Urothelium cell line (cell line): ENCODE measurements around the gene SLC26A1.
A peak's percentile ranks its signal among the peaks of the same experiment; 100 is the strongest.

Experiments
- DNase-seq: peaks from one replicate; pipeline ENCODE4 v3.0.0; 2011; ENCODE audit warnings: low spot score, mixed read lengths
- FAIRE-seq: peaks from 2 replicates; lab custom pipeline; 2011; peaks lifted over from hg19 to GRCh38; lab: Jason Lieb, UNC

The SLC26A1 gene

DNA sequence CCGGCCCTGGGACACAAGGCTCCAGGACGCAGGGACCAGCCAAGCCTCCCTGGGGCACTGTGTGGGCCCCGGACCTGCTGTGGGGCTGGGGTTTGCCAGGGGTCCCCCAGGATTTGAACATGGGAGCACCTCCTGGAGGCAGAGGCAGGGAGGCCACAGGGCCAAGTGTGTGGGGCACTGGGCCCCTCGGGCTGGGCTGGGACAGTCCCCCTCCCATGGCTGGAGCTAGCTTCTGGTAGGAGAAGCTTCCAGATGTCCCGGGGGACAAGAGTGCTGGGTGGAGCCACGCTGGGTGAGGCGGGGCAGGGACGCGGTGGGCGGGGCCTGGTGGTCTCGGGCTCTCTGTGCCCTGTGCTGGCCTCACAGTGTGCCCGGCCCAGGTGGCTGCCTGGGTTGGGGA lies 36.8 kb upstream of the SLC26A1 start:
- no peak for DNase-seq
- no peak for FAIRE-seq

GRCh38 chr4:1029529-1029928 lies 36.3 kb upstream of the SLC26A1 start:
- DNase-seq (no peak), FAIRE-seq (no peak)

DNA sequence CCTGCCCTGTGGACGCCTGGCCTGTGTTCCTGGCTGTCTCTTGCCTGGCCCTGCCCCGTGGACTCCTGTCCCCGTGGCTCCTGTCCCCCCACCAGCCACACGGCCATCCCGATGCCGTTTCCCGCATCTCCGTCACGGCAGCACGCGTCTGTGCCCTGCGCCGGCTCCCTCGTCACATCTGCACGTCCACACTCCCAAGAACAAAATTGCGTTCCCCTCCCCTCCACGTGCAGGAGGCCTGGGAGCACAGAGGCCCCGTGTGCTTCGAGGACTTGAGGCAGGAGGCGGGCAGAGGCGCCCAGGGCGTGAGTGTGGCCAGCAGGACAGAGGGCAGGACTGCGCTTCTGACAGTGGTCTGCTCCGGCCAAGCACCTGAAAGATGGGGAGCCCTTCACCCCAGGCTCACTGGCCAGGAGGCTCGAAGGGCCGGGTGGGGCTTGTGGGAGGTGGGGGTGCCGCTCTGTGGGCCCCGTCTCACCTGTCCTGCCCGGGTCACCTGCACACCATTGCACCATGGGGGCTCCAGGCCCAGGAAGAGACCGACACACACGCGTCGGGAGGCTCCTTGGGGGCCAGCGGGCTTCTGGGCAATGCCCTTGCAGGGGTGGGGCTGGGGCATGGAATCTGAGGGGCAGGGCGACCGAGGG lies 35.5 kb upstream of the SLC26A1 start:
- no peak for DNase-seq
- no peak for FAIRE-seq

GRCh38 chr4:1027915-1028238 lies 34.7 kb upstream of the SLC26A1 start:
- DNase-seq (no peak), FAIRE-seq (no peak)

GRCh38 chr4:1027219-1027914 lies 34.2 kb upstream of the SLC26A1 start:
- FAIRE-seq, result no peak
- no peak for DNase-seq

DNA sequence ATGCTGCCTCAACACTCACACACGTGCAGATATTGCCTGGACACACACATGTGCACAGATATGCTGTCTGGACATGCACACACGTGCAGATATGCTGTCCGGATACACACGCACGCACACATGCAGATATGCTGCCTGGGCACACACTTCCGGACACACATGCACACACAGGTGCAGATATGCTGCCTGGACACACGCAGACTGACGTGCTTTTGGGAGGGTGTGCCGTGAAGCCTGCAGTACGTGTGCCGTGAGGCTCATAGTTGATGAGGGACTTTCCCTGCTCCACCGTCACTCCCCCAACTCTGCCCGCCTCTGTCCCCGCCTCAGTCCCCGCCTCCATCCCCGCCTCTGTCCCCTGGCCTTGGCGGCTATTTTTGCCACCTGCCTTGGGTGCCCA lies 32.9 kb upstream of the SLC26A1 start:
- DNase-seq (peak; percentile 22), FAIRE-seq (no peak)

GRCh38 chr4:1024882-1025545 lies 31.8 kb upstream of the SLC26A1 start:
- DNase-seq, result no peak
- FAIRE-seq, result no peak

- DNase-seq, result no peak
- FAIRE-seq, result no peak
Observed at GRCh38 chr4:1023895-1024740, 30.9 kb upstream of the SLC26A1 start.

GRCh38 chr4:1023075-1023640 lies 30.0 kb upstream of the SLC26A1 start:
- DNase-seq, result no peak

DNA sequence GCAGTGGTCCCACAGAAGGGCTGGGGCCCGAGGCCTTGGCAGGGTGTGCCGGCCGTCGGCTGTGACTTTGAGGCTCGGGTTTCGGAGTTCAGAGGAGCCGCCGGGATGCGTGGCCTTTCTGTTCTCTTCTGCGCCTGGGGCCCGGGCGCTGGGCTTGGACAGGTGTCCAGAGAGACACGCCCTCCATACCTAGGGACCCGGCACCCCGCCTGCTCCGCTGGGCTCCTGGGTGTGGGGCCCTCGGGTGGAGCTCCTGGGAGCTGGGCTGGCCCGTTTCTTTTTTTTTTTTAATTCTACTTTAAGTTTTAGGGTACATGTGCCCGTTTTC lies 29.5 kb upstream of the SLC26A1 start:
- FAIRE-seq (no peak), DNase-seq (no peak)

More at GRCh38 chr4:1023075-1023640, 30.0 kb upstream of the SLC26A1 start:
- no peak for FAIRE-seq

DNA sequence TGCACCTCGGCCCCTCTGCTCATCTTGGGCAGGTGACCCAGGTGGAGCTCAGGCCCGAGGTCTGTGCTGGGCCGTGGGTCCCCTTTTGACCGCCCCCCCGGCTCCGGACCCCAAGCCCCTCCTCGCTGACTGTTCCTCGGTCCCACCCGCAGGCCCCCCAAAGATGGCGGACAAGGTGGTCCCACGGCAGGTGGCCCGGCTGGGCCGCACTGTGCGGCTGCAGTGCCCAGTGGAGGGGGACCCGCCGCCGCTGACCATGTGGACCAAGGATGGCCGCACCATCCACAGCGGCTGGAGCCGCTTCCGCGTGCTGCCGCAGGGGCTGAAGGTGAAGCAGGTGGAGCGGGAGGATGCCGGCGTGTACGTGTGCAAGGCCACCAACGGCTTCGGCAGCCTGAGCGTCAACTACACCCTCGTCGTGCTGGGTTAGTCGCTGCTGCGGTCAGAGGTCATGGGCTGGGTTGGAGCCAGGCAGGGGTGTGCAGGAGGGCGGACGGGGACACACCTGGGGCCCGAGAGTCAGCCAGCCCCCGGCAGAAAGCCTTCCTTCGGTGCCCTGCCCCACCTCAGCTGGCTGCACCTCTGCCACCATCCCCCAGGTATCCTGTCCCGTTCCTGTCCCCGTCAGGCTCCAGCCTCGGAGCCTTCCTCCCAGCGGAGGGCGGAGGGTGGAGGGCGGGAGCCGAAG lies 29.0 kb upstream of the SLC26A1 start:
- DNase-seq (no peak), FAIRE-seq (no peak)

- FAIRE-seq (no peak), DNase-seq (no peak)
Observed at GRCh38 chr4:1021386-1022050, 28.3 kb upstream of the SLC26A1 start.

DNA sequence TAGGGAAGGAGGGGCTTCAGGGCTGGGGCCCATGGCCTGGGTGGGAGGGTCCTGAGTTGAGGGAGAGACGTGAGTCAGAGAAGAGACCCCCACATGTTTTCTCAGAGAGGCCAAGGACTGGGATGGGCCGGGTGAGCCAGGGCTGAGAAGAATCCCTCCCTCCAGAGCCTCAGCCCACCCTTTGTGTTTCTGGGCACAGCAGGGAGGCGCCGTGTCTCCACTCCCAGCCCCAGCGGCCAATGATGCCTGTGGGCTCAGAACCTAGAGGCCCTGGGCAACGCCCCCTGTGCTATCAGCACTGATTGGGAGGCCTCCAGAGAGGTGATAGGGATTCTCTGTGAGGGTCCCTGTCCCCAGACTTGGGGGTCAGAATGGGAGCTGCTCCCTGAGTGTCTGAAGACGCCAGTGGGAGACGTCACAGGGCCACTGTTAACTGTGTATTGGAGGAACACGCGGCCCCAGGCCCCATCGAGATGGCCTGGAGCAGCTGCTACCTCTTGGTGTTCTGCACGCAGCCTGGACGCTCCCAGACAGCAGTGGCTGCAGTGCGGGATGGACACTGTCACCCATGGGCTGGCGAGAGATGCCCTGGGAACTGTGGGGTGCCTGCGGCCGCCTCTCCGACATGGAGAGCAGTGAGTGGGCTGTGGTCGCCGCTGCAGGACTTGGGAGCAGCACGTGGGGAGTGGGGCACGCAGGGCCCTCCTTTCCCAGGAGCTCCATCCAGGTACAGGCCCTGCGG lies 26.7 kb upstream of the SLC26A1 start:
- no peak for FAIRE-seq
- no peak for DNase-seq

GRCh38 chr4:1019320-1019719 lies 26.1 kb upstream of the SLC26A1 start:
- no peak for DNase-seq
- no peak for FAIRE-seq

- DNase-seq (no peak), FAIRE-seq (no peak)
Observed at GRCh38 chr4:1018147-1019020, 25.2 kb upstream of the SLC26A1 start.

GRCh38 chr4:1017706-1018105 lies 24.5 kb upstream of the SLC26A1 start:
- FAIRE-seq, result no peak
- DNase-seq, result no peak

DNA sequence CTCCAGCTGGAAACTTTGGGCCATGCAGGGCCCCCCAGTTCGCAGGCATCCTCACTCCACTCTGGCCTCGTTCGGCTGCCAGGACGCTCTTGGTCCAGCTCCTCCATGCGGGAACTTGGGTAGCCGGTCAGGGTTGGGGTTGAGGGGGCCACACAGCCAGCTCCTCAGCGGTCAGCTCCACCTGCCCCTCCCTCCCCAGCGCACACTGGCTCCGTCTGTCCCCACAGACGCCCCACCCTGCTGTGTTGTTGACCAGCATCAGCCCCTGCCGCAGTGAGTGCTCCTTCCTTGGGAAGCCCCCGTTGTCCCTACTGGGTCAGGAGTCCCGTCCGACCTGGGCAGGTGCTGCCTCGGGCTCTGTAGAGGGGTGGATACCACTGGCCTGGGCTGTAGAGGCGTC lies 24.0 kb upstream of the SLC26A1 start:
- no peak for FAIRE-seq

GRCh38 chr4:1015746-1016145 lies 22.5 kb upstream of the SLC26A1 start:
- FAIRE-seq (no peak), DNase-seq (no peak)

More for the DNA sequence above, 24.0 kb upstream of the SLC26A1 start:
- DNase-seq, result no peak
